ENCODE data around the gene FBXL20.
A peak's percentile ranks its signal among the peaks of the same experiment; 100 is the strongest.

The FBXL20 gene

DNA sequence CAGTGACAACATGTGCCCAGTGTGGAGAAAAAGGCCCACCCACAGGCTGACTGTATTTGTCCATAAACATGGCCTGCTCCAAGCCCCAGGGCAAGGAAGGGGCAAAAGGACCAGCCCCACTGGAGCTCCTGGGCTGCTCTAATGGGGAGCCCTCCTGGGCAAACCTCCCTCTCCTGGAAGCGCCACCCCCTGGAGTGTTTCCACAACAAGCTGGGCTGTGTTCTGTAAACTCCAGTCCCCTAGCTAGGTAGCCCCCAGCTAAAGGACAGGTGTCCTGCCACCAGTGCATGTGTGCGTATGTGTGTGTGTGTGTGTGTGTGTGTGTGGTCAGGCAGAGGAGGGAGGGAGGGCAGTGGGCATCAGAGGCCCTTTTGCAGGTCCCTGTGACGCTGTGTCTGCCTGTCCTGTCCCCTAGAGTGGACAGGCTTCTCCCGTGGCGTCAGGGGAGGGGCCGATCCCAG lies 164.4 kb downstream of the FBXL20 start:
- Histone ChIP-seq H3K27ac (ENCODE audit: low read depth, low read length) (no peak overlapping the region), H3K27me3 (ENCODE audit: control insufficient read depth, insufficient read depth, low read length) (peaks cover 6% of the 10 kb centered on the region)

DNA sequence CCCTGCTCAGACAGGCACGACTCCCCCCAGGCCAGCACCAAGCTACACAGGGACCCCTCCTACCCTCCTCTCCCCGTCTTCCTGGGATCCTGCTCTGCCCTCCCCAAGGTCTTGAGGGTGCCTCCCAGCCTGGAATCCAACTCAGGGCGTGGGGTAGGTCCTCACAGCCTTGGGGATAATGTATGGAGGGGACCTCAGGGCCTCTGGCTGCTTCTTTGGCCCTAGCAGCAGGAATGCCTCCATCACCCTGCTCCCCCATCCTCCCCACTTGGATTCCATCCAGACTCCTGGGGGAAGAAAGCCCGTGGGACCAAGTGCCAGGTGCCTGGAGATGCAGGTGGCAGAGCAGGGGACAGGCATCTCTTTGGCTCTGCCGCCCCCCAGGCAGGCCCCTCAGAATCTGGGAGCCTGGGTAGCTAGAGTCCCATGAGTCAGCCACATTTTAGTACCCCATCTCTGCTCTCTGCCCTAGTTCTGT lies 164.9 kb downstream of the FBXL20 start:
- H3K36me3 ChIP-seq (ENCODE audit: control insufficient read depth, insufficient read depth, low read length), result no peaks in the 10 kb centered on the region
- H3K27me3 ChIP-seq (ENCODE audit: control insufficient read depth, insufficient read depth, low read length), result peaks cover 11% of the 10 kb centered on the region
- no peak overlapping the region for H3K27ac ChIP-seq (ENCODE audit: low read depth, low read length)
- no peaks in the 10 kb centered on the region for H3K4me1 ChIP-seq (ENCODE audit: control insufficient read depth, insufficient read depth, low read length)
- no peak overlapping the region for H3K4me3 ChIP-seq (ENCODE audit: low read length)
- no peak overlapping the region for H3K9ac ChIP-seq (ENCODE audit: low read length)

More for the DNA sequence above, 164.4 kb downstream of the FBXL20 start:
- Histone ChIP-seq H3K9ac (ENCODE audit: low read length) (no peak overlapping the region), H3K36me3 (ENCODE audit: control insufficient read depth, insufficient read depth, low read length) (no peaks in the 10 kb centered on the region), H3K4me3 (ENCODE audit: low read length) (no peak overlapping the region), H3K4me1 (ENCODE audit: control insufficient read depth, insufficient read depth, low read length) (no peaks in the 10 kb centered on the region)

DNA sequence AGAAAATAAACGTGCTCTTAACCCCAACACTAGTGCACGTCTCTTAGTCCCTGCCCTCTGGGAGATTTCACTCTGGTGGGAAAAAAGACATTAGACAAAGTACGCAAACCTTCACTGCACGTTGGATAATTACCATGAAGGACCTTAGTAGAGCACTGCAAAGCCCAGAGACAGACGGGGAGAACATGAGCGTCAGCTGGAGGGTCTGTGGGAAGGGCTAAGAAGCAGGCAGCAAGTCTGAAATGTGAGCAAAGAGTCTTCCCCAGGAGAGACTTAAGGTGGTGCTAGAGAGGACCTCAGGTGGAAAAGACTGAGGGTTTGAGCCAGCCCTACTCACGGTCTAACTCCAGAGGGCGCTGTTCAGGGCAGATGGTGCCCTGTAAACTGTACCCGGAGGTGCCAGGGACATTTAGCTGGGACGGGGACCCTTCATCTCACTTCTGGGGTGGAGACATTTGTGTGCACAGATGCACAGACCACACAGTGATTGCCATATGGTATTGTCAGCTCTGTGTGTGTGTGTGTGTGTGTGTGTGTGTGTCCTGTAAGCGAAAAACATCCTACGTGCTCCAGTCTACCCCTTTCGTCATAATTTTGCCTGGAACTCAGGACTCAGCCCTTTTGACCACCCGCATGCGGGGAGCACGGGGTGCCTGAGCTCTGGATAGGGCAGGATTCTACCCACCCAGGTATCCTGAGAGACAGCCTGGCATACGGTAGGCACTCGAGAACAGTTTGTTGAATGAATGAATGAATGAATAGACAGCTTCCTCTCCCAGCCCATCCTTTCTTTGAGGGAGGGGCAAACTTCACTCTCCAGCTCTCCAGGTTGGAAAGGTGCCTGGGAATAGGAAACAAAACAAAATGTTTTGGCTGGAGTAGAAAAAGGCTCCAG lies 165.6 kb downstream of the FBXL20 start:
- Histone ChIP-seq H3K27ac (ENCODE audit: low read depth, low read length) (no peak overlapping the region), H3K4me1 (ENCODE audit: control insufficient read depth, insufficient read depth, low read length) (no peaks in the 10 kb centered on the region), H3K27me3 (ENCODE audit: control insufficient read depth, insufficient read depth, low read length) (peaks cover 13% of the 10 kb centered on the region), H3K4me3 (ENCODE audit: low read length) (no peak overlapping the region), H3K36me3 (ENCODE audit: control insufficient read depth, insufficient read depth, low read length) (no peaks in the 10 kb centered on the region), H3K9ac (ENCODE audit: low read length) (no peak overlapping the region)

DNA sequence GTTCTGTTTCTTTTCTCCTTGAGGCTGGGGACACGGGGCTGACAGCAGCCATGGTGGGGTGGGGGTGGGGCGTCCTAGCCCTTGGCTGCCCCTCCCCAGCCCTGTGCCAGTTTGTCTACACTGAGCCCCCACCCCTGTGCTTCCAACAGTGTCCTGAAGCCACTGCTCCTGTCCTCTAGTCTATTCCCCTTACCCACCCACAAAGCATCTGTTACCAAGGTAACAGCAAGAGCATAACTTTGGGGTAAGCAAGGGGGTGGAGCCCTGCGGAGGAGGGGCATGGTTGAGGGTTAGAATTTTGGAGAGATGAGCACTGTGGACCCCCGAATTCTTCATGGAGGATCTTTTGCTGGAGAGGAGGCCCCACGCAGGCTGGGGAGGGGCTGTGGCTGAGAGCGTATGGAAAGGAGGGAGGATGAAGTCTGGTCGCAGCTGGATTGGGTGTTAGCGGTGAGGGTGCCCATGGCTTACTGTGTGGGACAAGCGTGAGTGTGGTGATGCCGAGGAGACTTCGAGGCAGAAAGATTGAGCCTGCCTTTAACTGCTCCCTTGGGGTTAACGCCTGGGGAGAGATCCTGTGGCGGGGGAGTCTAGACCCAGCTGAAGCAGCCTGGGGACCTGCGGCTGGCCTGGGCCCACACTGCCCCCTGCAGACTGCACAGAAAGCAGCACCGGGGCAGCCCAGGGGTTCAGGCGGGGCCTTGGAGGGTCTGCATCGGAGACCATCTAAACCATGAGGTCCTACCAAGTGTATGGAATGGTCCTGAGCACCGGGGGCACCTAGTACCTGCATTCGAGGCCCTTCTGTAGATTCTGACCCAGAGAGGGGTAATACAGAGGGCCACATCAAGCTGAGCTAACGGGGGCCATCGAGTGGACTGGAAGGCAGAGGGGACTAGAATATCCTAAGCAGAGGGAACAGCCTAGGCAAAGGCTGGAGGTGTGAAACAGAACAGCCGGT lies 169.6 kb downstream of the FBXL20 start:
- Histone ChIP-seq H3K4me3 (ENCODE audit: low read length) (peak overlapping the region; percentile 37), H3K9ac (ENCODE audit: low read length) (no peak overlapping the region), H3K27ac (ENCODE audit: low read depth, low read length) (no peak overlapping the region)

DNA sequence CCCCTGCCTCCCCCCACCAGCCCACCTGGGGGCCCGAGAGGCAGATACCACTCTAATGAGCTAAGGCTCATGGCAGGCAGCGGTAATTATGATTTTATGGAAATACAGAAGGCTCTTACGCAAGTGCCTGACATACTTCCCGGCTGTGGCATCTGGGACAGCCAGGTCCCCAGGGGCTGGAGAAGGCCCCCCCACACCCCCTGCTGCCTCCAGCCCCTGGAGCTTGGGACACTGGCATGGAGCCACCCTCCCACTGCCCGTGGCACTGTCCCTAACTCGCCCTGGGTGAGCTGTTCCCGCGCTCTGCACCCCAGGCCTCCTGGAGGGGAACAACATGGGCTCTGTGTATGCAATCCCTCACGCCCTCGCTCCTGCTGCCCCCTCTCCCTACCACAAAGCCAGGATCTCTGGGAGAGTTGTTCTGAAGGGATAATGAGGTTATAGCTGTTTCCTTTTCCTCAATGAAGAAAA lies 170.3 kb downstream of the FBXL20 start:
- H3K9ac ChIP-seq (ENCODE audit: low read length), result no peak overlapping the region
- no peak overlapping the region for H3K27ac ChIP-seq (ENCODE audit: low read depth, low read length)
- no peaks in the 10 kb centered on the region for H3K4me1 ChIP-seq (ENCODE audit: control insufficient read depth, insufficient read depth, low read length)
- no peaks in the 10 kb centered on the region for H3K36me3 ChIP-seq (ENCODE audit: control insufficient read depth, insufficient read depth, low read length)
- H3K27me3 ChIP-seq (ENCODE audit: control insufficient read depth, insufficient read depth, low read length), result peaks cover 15% of the 10 kb centered on the region
- no peak overlapping the region for H3K4me3 ChIP-seq (ENCODE audit: low read length)

More for the DNA sequence above, 169.6 kb downstream of the FBXL20 start:
- Histone ChIP-seq H3K4me1 (ENCODE audit: control insufficient read depth, insufficient read depth, low read length) (no peaks in the 10 kb centered on the region), H3K27me3 (ENCODE audit: control insufficient read depth, insufficient read depth, low read length) (peaks cover 15% of the 10 kb centered on the region), H3K36me3 (ENCODE audit: control insufficient read depth, insufficient read depth, low read length) (no peaks in the 10 kb centered on the region)

DNA sequence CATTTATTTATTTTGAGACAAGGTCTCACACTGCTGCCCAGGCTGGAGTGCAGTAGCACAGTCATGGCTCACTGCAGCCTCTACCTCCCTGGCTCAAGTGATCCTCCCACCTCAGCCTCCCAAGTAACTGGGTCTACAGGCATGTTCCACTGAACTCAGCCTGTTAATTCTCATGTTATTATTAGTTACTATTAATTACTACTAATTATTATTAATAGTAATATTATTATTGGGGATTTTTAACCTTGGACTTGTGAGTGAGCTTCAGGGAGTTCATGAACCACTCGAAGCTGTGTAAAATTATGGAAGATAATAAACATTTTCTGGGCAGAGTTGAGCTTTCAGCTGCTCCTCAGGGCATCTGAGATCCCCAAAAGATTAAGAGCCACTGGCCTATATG lies 171.1 kb downstream of the FBXL20 start:
- Histone ChIP-seq H3K27me3 (ENCODE audit: control insufficient read depth, insufficient read depth, low read length) (peaks cover 15% of the 10 kb centered on the region), H3K4me1 (ENCODE audit: control insufficient read depth, insufficient read depth, low read length) (no peaks in the 10 kb centered on the region), H3K4me3 (ENCODE audit: low read length) (no peak overlapping the region), H3K27ac (ENCODE audit: low read depth, low read length) (no peak overlapping the region), H3K9ac (ENCODE audit: low read length) (no peak overlapping the region), H3K36me3 (ENCODE audit: control insufficient read depth, insufficient read depth, low read length) (no peaks in the 10 kb centered on the region)

DNA sequence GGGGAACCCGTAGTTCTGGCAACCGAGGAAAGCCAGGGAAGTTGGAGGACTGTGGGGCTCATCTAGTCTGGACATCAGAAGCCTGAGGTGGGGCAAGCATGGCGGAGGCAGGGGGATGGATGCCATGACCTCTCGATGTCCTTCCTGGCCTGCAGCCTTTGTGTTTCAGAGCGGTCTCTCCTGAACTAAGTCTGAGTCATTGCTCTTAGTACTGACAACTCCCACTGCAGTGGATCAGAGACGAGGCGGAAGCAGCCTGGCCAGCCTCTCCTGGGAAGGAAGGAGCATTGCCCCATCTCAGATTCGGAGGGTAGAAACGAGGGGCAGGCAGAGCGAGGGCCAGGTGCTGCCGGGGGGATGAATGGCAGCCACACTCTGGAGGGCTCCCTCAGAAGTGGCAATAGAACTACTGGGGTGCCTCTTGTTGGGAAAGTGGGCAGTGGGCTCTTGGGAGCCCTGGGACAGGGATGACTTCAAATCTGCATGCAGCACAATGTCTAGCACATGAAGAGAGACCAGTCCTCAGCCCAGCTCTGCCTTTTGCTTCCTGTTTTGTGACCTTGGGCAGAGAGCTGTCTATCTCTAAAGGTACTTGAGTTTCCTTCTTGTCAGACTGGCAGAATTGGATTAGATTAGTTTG lies 172.0 kb downstream of the FBXL20 start:
- Histone ChIP-seq H3K9ac (ENCODE audit: low read length) (no peak overlapping the region), H3K27me3 (ENCODE audit: control insufficient read depth, insufficient read depth, low read length) (peaks cover 15% of the 10 kb centered on the region), H3K4me3 (ENCODE audit: low read length) (no peak overlapping the region), H3K4me1 (ENCODE audit: control insufficient read depth, insufficient read depth, low read length) (no peaks in the 10 kb centered on the region), H3K36me3 (ENCODE audit: control insufficient read depth, insufficient read depth, low read length) (no peaks in the 10 kb centered on the region), H3K27ac (ENCODE audit: low read depth, low read length) (no peak overlapping the region)

DNA sequence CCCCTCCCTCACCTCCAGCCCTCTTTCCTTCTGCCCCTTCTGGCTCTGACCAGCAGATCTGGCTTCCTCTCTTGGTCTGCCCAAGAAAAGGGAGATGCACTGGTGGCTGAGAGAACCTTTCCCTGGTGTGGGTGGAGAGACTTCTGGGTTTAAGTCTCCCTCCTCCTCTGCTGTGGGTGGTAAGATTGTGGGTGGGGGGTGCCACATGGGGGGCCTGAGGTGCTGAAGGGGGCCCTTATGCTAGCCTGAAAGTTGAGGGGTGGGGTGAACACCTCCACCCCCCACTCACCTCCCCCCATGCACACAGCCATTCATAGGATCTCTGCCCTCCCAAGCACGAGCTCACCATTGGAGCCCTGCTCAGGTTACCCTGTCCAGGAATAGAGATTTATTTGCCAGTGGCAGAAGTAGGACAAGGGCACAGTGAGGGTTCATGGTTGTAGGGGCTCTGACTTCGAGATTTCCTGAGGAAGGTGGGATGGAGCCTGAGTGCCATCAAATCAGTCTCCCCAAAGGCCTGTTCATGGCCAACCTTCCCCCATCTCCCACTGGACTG lies 174.0 kb downstream of the FBXL20 start:
- peaks cover 15% of the 10 kb centered on the region for H3K27me3 ChIP-seq (ENCODE audit: control insufficient read depth, insufficient read depth, low read length)

DNA sequence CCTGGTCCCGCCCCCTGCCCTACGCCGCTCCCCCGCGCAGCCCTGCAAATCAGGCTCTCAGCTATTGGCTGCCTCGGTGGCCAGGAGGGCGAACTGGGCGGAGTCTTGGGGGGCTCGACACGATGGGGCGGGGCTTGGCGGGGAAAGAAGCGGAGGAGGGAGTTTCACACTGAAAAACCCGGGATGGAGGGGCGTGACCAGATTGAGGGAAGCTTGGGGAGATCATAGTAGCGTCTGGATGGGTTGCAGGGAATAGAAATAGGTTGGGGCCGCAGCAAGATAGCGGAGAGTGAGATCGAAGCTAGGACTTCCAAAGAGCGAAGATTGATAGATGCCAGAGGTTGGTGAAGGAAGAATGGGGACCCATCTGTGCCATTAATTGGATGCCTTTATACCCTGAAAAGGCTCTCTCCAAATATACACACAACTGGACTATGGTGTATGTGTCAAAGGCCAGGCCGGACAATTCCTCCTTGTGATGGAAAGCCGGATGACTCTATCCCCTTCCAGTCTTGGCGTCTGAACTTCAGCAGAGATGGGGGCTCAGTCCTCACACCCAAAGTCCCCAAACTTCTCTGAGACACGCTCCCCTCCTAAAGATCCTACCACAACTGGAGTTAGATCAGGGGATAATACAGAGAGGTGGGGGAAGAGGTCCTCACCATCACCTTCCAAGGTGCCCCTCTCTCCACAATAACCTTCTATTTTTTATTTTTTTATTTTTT lies 175.3 kb downstream of the FBXL20 start:
- Histone ChIP-seq H3K27me3 (ENCODE audit: control insufficient read depth, insufficient read depth, low read length) (peaks cover 8% of the 10 kb centered on the region), H3K4me1 (ENCODE audit: control insufficient read depth, insufficient read depth, low read length) (no peaks in the 10 kb centered on the region), H3K4me3 (ENCODE audit: low read length) (peak overlapping the region; percentile 57), H3K36me3 (ENCODE audit: control insufficient read depth, insufficient read depth, low read length) (no peaks in the 10 kb centered on the region), H3K27ac (ENCODE audit: low read depth, low read length) (no peak overlapping the region), H3K9ac (ENCODE audit: low read length) (no peak overlapping the region)

More for the DNA sequence above, 174.0 kb downstream of the FBXL20 start:
- Histone ChIP-seq H3K4me3 (ENCODE audit: low read length) (no peak overlapping the region), H3K4me1 (ENCODE audit: control insufficient read depth, insufficient read depth, low read length) (no peaks in the 10 kb centered on the region), H3K36me3 (ENCODE audit: control insufficient read depth, insufficient read depth, low read length) (no peaks in the 10 kb centered on the region), H3K27ac (ENCODE audit: low read depth, low read length) (no peak overlapping the region), H3K9ac (ENCODE audit: low read length) (no peak overlapping the region)

DNA sequence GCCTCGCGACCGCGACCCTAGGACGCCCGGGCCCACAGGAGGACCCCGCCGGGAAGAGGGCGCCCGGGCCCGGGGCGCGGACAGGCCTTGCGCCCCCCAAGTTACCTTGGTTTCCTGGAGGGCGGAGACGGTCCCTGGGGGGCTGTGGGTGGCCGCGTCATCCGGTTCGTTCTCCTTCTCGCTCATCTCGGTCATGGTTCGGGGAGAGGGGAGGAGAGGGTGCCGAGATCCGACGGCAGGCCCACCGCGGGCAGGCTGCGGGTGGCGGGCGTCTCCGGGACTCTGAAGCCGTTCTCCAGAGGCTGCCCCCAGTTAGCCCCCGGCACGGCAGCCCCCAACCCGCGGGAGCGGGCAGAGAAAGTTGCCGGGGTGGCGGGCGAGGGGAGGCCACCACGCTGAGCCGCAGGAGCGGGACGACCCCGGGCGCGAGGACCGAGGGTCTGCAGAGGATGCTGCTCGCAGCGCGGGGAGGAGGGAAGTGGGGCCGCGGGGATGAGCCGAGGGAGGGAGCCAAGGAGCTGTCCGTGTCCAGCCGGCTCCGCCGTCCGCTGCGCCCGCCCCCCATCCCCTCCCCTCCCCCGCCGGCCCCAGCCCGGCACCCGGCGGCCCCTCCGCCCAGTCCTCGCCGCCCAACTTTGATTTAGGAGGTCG lies 176.0 kb downstream of the FBXL20 start, which contains the start of gene STAC2:
Gene STAC2, minus strand, starts transcription at position 638 of the 651 bp plus-strand sequence. Its CDS starts 443 bp downstream, at position 195.
- Histone ChIP-seq H3K9ac (ENCODE audit: low read length) (no peak within 1 kb of the TSS), H3K36me3 (ENCODE audit: control insufficient read depth, insufficient read depth, low read length) (no peaks in the 10 kb centered on the region), H3K4me1 (ENCODE audit: control insufficient read depth, insufficient read depth, low read length) (no peaks in the 10 kb centered on the region), H3K27me3 (ENCODE audit: control insufficient read depth, insufficient read depth, low read length) (peaks cover 8% of the 10 kb centered on the region), H3K4me3 (ENCODE audit: low read length) (peak within 1 kb of the TSS; percentile 57), H3K27ac (ENCODE audit: low read depth, low read length) (no peak within 1 kb of the TSS)

Data from rectal smooth muscle tissue (tissue), 1 donor.